ENCODE measurements around the gene SNTB2. TPM values are rescaled to one million over a fixed set of nuclear protein-coding genes. Genes with fewer than 3 reads are reported as not detected.
"Not testable (repeated sequence)": the region's sequence is repeated elsewhere in the genome, so short reads cannot be mapped to it uniquely, and the experiment has no call there.

SNTB2 gene
- total RNA-seq, 2 donors from 2014 or later = 10.7 to 26.1 TPM

- Mint-ChIP-seq H3K4me1 (ENCODE audit: low read depth in 2 of 2) (peaks cover 0 to 6% of the 10 kb centered on the region in 2 donors), H3K27ac (peak overlapping the region in 1 of 2 donors; percentile 24), H3K9me3 (no peaks in the 10 kb centered on the region), H3K27me3 (no peaks in the 10 kb centered on the region), H3K4me3 (no peak overlapping the region), H3K36me3 (no peaks in the 10 kb centered on the region)
- DNase-seq (ENCODE audit: low spot score) (no peak), ATAC-seq (no peak)
Measured at GRCh38 chr16:69260506-69260905, 73.5 kb downstream of the SNTB2 start.

GRCh38 chr16:69266334-69267063 is 79.5 kb downstream of the SNTB2 start:
- Mint-ChIP-seq H3K4me3 (no peak overlapping the region), H3K4me1 (ENCODE audit: low read depth in 2 of 2) (peaks cover 0 to 9% of the 10 kb centered on the region in 2 donors), H3K9me3 (no peaks in the 10 kb centered on the region), H3K36me3 (no peaks in the 10 kb centered on the region), H3K27ac (no peak overlapping the region), H3K27me3 (no peaks in the 10 kb centered on the region)
- no peak for DNase-seq (ENCODE audit: low spot score)
- ATAC-seq = no peak

GRCh38 chr16:69267633-69268032 is 80.7 kb downstream of the SNTB2 start:
- DNase-seq (ENCODE audit: low spot score) (no peak), ATAC-seq (no peak)
- Mint-ChIP-seq H3K4me3 (no peak overlapping the region), H3K4me1 (ENCODE audit: low read depth in 2 of 2) (peaks cover 0 to 9% of the 10 kb centered on the region in 2 donors), H3K27ac (no peak overlapping the region), H3K9me3 (no peaks in the 10 kb centered on the region), H3K27me3 (no peaks in the 10 kb centered on the region), H3K36me3 (no peaks in the 10 kb centered on the region)

GRCh38 chr16:69270395-69270794 is 83.4 kb downstream of the SNTB2 start:
- Mint-ChIP-seq H3K36me3 (no peaks in the 10 kb centered on the region), H3K9me3 (no peaks in the 10 kb centered on the region), H3K27ac (no peak overlapping the region), H3K27me3 (no peaks in the 10 kb centered on the region), H3K4me3 (no peak overlapping the region), H3K4me1 (ENCODE audit: low read depth in 2 of 2) (peaks cover 0 to 11% of the 10 kb centered on the region in 2 donors)
- no peak for DNase-seq (ENCODE audit: low spot score)
- no peak for ATAC-seq

- no peak overlapping the region for H3K27ac Mint-ChIP-seq
- DNase-seq (ENCODE audit: low spot score) (no peak), ATAC-seq (no peak)
- no peak overlapping the region for H3K4me3 Mint-ChIP-seq
- H3K4me1 Mint-ChIP-seq (ENCODE audit: low read depth in 2 of 2) = peaks cover 0 to 11% of the 10 kb centered on the region in 2 donors
- H3K9me3 Mint-ChIP-seq = no peaks in the 10 kb centered on the region
- H3K27me3 Mint-ChIP-seq = no peaks in the 10 kb centered on the region
- no peaks in the 10 kb centered on the region for H3K36me3 Mint-ChIP-seq
Measured at GRCh38 chr16:69270831-69271230, 83.9 kb downstream of the SNTB2 start.

GRCh38 chr16:69273009-69273408 is 86.0 kb downstream of the SNTB2 start:
- no peaks in the 10 kb centered on the region for H3K27me3 Mint-ChIP-seq
- DNase-seq (ENCODE audit: low spot score) (no peak), ATAC-seq (no peak)
- H3K36me3 Mint-ChIP-seq = no peaks in the 10 kb centered on the region
- no peaks in the 10 kb centered on the region for H3K9me3 Mint-ChIP-seq
- H3K27ac Mint-ChIP-seq = no peak overlapping the region
- H3K4me1 Mint-ChIP-seq (ENCODE audit: low read depth in 2 of 2) = peaks cover 0 to 8% of the 10 kb centered on the region in 2 donors
- no peak overlapping the region for H3K4me3 Mint-ChIP-seq

- no peaks in the 10 kb centered on the region for H3K27me3 Mint-ChIP-seq
- DNase-seq (ENCODE audit: low spot score) = no peak
- H3K4me3 Mint-ChIP-seq = no peak overlapping the region
- H3K4me1 Mint-ChIP-seq (ENCODE audit: low read depth in 2 of 2) = peaks cover 0 to 10% of the 10 kb centered on the region in 2 donors
- ATAC-seq = no peak
- H3K9me3 Mint-ChIP-seq = no peaks in the 10 kb centered on the region
- no peaks in the 10 kb centered on the region for H3K36me3 Mint-ChIP-seq
- no peak overlapping the region for H3K27ac Mint-ChIP-seq
Measured at GRCh38 chr16:69274699-69275235, 87.8 kb downstream of the SNTB2 start.

GRCh38 chr16:69276148-69277115 is 89.5 kb downstream of the SNTB2 start:
- Mint-ChIP-seq H3K9me3 (no peaks in the 10 kb centered on the region), H3K4me1 (ENCODE audit: low read depth in 2 of 2) (peaks cover 0 to 5% of the 10 kb centered on the region in 2 donors), H3K27me3 (no peaks in the 10 kb centered on the region), H3K27ac (no peak overlapping the region), H3K36me3 (no peaks in the 10 kb centered on the region), H3K4me3 (no peak overlapping the region)
- ATAC-seq (no peak), DNase-seq (ENCODE audit: low spot score) (no peak)

- no peaks in the 10 kb centered on the region for H3K36me3 Mint-ChIP-seq
- no peak for ATAC-seq
- DNase-seq (ENCODE audit: low spot score) = no peak
- H3K27me3 Mint-ChIP-seq = no peaks in the 10 kb centered on the region
- H3K4me3 Mint-ChIP-seq = no peak overlapping the region
- peaks cover 0 to 5% of the 10 kb centered on the region in 2 donors for H3K4me1 Mint-ChIP-seq (ENCODE audit: low read depth in 2 of 2)
- no peaks in the 10 kb centered on the region for H3K9me3 Mint-ChIP-seq
- no peak overlapping the region for H3K27ac Mint-ChIP-seq
Measured at GRCh38 chr16:69277413-69277812, 90.4 kb downstream of the SNTB2 start.

GRCh38 chr16:69283851-69284250 is 96.9 kb downstream of the SNTB2 start:
- H3K27ac Mint-ChIP-seq = no peak overlapping the region
- H3K27me3 Mint-ChIP-seq = no peaks in the 10 kb centered on the region
- no peaks in the 10 kb centered on the region for H3K36me3 Mint-ChIP-seq
- H3K9me3 Mint-ChIP-seq = no peaks in the 10 kb centered on the region
- DNase-seq (ENCODE audit: low spot score) (no peak), ATAC-seq (no peak)
- H3K4me1 Mint-ChIP-seq (ENCODE audit: low read depth in 2 of 2) = peaks cover 0 to 2% of the 10 kb centered on the region in 2 donors
- H3K4me3 Mint-ChIP-seq = no peak overlapping the region

GRCh38 chr16:69285240-69285639 is 98.3 kb downstream of the SNTB2 start:
- DNase-seq (ENCODE audit: low spot score) = no peak
- H3K36me3 Mint-ChIP-seq = no peaks in the 10 kb centered on the region
- no peak for ATAC-seq
- H3K27me3 Mint-ChIP-seq = no peaks in the 10 kb centered on the region
- no peaks in the 10 kb centered on the region for H3K9me3 Mint-ChIP-seq
- H3K4me1 Mint-ChIP-seq (ENCODE audit: low read depth in 2 of 2) = no peaks in the 10 kb centered on the region
- no peak overlapping the region for H3K4me3 Mint-ChIP-seq
- H3K27ac Mint-ChIP-seq = no peak overlapping the region

GRCh38 chr16:69286941-69287713 is 100.2 kb downstream of the SNTB2 start:
- H3K27ac Mint-ChIP-seq = no peak overlapping the region
- no peaks in the 10 kb centered on the region for H3K4me1 Mint-ChIP-seq (ENCODE audit: low read depth in 2 of 2)
- no peaks in the 10 kb centered on the region for H3K36me3 Mint-ChIP-seq
- H3K27me3 Mint-ChIP-seq = no peaks in the 10 kb centered on the region
- ATAC-seq (no peak), DNase-seq (ENCODE audit: low spot score) (no peak)
- H3K4me3 Mint-ChIP-seq = no peak overlapping the region
- H3K9me3 Mint-ChIP-seq = no peaks in the 10 kb centered on the region

- not testable (repeated sequence) for DNase-seq (ENCODE audit: low spot score); H3K4me1 Mint-ChIP-seq (ENCODE audit: low read depth in 2 of 2); ATAC-seq; H3K9me3 Mint-ChIP-seq; H3K27me3 Mint-ChIP-seq; H3K36me3 Mint-ChIP-seq; H3K4me3 Mint-ChIP-seq; H3K27ac Mint-ChIP-seq
Measured at GRCh38 chr16:69291657-69292056, 104.7 kb downstream of the SNTB2 start.

Measured in natural killer cell treated with Interleukin-12 subunit alpha and Interleukin-12 subunit beta and Interleukin-15 and Interleukin-18, amount 100 ng/mL, for 72 hours (primary cell).